GM21367 (cell line): ENCODE results near the gene PDIA4.
"Not testable (repeated sequence)": the region's sequence is repeated elsewhere in the genome, so short reads cannot be mapped to it uniquely, and the experiment has no call there.

Experiments used
- ATAC-seq: cut with Tn5 transposase; IDR thresholded peaks from one replicate; pipeline ENCODE4 v1.9.1; 2021; ENCODE audit not compliant: unreplicated experiment

The PDIA4 gene, protein sequence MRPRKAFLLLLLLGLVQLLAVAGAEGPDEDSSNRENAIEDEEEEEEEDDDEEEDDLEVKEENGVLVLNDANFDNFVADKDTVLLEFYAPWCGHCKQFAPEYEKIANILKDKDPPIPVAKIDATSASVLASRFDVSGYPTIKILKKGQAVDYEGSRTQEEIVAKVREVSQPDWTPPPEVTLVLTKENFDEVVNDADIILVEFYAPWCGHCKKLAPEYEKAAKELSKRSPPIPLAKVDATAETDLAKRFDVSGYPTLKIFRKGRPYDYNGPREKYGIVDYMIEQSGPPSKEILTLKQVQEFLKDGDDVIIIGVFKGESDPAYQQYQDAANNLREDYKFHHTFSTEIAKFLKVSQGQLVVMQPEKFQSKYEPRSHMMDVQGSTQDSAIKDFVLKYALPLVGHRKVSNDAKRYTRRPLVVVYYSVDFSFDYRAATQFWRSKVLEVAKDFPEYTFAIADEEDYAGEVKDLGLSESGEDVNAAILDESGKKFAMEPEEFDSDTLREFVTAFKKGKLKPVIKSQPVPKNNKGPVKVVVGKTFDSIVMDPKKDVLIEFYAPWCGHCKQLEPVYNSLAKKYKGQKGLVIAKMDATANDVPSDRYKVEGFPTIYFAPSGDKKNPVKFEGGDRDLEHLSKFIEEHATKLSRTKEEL

DNA sequence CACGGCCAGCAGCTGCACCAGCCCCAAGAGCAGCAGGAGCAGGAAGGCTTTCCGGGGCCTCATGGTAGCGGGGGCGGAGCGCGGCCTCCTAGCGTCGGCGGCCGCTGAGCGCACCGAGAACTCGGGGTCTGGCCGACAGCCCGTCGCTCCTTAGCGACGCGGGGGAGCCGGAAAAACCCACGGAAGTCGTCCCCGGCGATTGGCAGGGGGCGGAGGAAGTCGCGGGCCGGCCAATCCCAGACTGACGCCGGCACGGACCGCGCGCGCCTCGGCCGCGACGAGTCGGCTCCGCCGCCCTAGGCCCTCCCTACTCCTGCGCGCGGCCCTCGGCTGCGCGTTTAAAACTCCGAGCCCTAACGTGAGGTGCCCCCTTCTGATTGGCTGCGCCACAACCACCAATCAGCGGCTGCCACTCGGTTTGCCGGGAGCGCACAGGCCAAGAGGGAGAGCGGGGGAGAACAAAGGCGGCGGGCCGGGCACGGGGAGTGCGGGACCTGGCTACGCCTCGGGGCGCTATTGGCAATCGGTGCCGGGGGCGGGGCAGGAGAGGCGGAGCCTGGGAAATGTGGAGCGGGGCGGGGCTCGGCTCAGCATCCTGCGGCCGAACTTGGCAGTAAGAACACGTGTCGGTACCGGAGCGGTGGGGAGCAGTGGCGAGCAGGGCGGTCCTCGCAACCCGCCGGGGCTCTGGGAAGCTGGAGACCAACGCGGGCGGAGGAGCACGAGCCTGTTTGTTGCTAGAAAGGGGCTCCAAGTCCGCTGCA, at the start of gene PDIA4:
Gene PDIA4, minus strand, starts transcription at position 160 of the 764 bp plus-strand sequence. Its CDS starts 97 bp downstream, at position 63.
- ATAC-seq: peak; percentile 94

GRCh38 chr7:149077594-149077993, 49.3 kb upstream of the PDIA4 start:
- ATAC-seq: no peak

DNA sequence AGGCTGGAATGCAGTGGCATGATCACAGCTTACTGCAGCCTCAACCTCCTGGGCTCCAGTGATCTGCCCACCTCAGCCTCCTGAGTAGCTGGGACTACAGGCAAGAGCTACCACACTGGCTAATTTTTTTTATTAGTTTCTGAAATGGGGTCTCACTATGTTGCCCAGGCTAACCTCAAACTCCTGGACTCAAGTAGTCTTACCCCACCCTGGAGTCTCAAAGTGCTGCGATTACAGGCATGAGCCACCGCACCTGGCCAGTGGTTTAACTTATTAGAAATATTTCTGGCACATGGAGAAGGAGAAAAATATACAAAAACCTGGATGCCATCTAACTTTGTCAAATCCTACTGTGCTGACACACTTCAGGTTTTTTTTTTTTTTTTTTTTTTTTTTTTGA, 47.0 kb upstream of the PDIA4 start:
- no peak for ATAC-seq

DNA sequence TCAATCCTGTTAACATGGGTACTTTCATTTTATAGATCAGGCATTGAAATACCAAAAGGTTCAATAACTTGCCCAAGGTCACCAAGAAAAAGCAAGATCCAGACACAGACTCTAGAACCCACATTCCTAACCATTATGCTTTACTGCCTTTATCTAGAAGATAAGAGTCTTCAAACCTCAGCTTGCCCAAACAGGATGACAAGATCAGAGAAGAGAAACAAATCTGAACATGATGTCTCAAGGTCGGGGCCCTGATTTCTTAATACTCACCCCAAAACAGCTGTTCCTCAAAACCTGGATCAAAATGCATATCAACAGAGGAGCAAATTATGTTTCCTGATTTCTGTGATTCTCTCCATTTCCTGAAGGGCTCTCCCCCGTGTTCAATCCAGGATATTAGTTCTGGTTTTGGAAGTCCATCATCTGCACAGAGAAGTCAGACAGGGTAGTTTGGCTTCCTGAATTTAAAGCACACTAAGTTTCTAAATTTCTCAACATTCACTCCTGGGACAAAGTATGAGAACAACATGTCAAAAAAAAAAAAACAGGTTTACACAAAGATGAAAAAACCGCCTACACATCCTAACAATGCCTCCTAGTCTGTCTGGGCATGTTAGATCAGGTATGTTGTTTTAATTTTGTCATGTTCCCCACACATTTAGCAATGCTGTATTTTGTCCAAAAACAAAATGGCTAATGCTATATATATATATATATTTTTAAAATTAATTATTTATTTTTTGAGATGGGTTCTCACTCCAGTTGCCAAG, 46.0 kb upstream of the PDIA4 start:
- ATAC-seq: no peak

DNA sequence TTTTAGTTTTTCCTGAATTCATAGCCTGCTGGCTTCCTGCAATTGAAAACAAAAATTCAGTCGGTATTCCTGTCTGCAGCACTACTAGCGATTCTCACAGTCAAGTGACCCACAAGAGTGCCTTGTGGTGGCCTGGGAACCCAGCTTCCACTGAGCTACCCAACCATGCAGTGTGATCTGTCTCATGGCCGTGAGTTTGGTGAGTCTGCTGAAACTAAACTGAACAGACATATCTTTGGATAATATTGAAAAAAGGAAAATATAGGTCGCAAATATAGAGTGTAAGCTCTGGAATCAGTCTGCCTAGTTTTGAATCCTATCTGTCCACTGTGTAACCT, 44.1 kb upstream of the PDIA4 start:
- no peak for ATAC-seq

- no peak for ATAC-seq
Measured at GRCh38 chr7:149071641-149072437, 43.5 kb upstream of the PDIA4 start.

DNA sequence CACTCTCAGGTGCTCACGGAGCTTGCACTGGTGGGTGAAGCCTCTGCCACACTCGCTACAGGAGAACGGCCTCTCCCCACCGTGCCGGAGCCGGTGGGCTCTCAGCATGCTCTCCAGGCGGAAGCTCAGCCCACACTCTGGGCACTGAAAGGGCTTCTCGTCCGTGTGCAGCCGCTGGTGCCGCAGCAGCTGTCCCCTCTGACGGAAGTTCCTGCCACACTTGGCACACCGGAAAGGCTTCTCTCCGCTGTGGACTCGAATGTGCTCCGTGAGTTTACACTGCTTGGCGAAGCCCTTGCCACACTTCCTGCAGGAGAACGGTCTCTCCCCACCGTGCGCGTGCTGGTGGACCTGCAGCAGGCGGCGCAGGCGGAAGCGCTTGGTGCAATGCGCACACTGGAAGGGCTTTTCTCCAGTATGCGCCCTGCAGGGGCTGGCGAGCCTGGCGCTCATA, 42.9 kb upstream of the PDIA4 start:
- no peak for ATAC-seq

DNA sequence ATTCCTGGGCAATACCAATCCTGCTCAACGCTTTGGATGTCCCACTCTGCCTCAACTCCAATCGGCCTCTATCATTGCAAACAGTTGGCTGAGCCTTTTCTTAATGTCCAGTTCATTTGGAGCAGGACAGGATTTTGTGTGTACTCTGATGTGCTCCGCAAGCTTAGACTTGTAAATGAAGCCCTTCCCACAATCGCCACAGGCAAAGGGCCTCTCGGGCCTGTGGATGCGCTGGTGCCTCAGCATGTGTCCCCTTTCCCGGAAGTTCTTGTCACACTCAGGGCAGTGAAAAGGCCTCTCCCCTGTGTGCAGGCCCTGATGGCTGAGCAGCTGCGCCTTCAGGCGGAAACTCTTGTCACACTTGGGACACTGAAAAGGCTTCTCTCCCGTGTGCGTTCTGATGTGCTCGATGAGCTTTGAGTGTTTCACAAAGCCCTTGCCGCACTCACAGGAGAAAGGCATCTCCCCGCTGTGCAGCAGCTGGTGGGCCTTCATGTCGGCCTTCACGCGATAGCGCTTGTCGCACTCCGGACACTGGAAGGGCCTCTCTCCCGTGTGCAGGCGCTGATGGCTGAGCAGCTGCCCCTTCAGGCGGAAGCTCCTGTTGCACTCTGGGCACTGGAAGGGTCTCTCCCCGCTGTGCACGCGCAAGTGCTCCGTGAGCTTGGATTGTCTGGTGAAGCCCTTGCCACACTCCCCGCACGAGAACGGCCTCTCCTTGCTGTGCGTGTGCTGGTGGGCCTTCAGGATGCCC, 42.2 kb upstream of the PDIA4 start:
- ATAC-seq: no peak

GRCh38 chr7:149067869-149068268, 39.6 kb upstream of the PDIA4 start:
- ATAC-seq: no peak

- no peak for ATAC-seq
Measured at GRCh38 chr7:149063476-149063875, 35.2 kb upstream of the PDIA4 start.

- ATAC-seq: not testable (repeated sequence)
Measured at GRCh38 chr7:149062217-149062899, 34.1 kb upstream of the PDIA4 start.

- ATAC-seq: no peak
Measured at GRCh38 chr7:149060156-149060555, 31.9 kb upstream of the PDIA4 start.

GRCh38 chr7:149053885-149054284, 25.6 kb upstream of the PDIA4 start:
- no peak for ATAC-seq

GRCh38 chr7:149053384-149053783, 25.1 kb upstream of the PDIA4 start:
- ATAC-seq: no peak

DNA sequence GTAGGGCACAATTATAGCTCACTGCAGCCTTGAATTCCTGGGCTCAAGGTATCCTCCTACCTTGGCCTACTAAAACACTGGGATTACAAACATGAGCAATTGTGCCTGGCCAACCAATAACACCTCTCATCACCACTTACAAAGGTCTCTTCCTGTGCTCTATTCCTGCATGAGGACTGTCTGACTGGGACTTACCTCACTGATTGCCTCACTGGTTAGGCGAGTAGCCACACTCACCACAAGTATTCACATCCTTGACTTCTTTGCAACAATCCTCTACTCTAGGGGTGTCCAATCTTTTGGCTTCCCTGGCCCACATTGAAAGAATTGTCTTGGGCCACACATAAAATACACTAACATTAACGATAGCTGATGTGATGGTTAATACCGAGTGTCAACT, 22.6 kb upstream of the PDIA4 start:
- no peak for ATAC-seq

DNA sequence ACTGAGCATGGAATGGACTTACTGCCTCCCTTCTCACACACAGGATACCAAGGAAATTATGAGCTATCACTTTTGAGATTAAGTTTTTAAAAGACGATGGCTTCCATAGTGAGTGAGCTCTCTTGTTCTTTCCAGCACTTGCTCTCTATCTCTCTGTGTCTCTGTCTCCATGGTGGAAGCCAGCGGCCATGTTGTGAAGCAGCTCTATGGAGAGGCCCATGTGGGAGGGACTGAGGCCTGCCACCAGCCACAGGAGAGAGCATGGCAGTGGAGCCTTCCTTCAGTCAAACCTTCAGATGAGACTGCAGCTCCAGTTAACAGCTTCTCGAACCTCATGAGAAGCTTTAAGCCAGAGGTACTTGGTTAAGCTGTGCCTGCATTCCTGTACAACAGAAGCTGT, 20.5 kb upstream of the PDIA4 start:
- ATAC-seq: no peak

- no peak for ATAC-seq
Measured at GRCh38 chr7:149046416-149046815, 18.1 kb upstream of the PDIA4 start.

GRCh38 chr7:149043936-149044335, 15.6 kb upstream of the PDIA4 start:
- no peak for ATAC-seq

DNA sequence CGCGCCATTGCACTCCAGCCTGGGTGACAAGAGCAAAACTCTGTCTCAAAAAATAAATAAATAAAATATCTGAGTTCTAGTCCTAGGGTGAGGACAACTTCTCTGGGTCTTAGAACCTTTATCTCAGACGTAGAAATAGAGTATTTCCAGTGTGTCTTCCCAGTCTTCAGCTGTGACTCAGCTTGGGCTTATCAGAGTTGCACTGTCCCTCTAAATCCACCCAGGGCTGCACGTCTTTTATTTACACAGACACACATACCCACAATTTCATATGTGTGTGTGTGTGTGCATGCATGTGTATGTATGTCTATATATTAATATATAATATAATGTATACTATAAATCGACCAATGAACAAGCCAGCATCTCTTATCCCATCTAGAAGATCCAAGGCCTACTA, 13.0 kb upstream of the PDIA4 start:
- ATAC-seq: no peak
